ENCODE measurements around the gene CWC27.
"Not testable (repeated sequence)": the region's sequence is repeated elsewhere in the genome, so short reads cannot be mapped to it uniquely, and the experiment has no call there.

Gene CWC27

GRCh38 chr5:64899838-64900237 lies 131.1 kb downstream of the CWC27 start:
- Histone ChIP-seq H3K4me1 (ENCODE audit: control insufficient read depth, insufficient read depth, low read length) (no peaks in the 10 kb centered on the region), H3K4me3 (ENCODE audit: low read depth, low read length) (no peak overlapping the region), H3K36me3 (ENCODE audit: control insufficient read depth in 2 of 2, insufficient read depth in 1 of 2, low read length in 2 of 2) (no peaks in the 10 kb centered on the region), H3K27ac (ENCODE audit: extremely low read depth, low read depth, low read length) (no peak overlapping the region), H3K9me3 (ENCODE audit: control insufficient read depth, insufficient read depth, low read depth, low read length) (0 out of 2 replicates have a peak, but pooled peaks cover 2% of the 10 kb centered on the region)
- POLR2A ChIA-PET: no interaction called here
- CTCF ChIA-PET: no interaction called here
- TF ChIP-seq ZNF449 (tag by site-specific recombination; IDR thresholded peaks at IDR 0.05) (no peak), ZNF548 (tag by site-specific recombination; IDR thresholded peaks at IDR 0.05) (no peak), ZNF76 (tag by site-specific recombination; IDR thresholded peaks at IDR 0.05; ENCODE audit: borderline replicate concordance, low read depth) (no peak), CTCF (tag by site-specific recombination; IDR thresholded peaks at IDR 0.05) (no peak)

GRCh38 chr5:64900618-64901017 lies 131.9 kb downstream of the CWC27 start:
- Histone ChIP-seq H3K4me3 (ENCODE audit: low read depth, low read length) (no peak overlapping the region), H3K36me3 (ENCODE audit: control insufficient read depth in 2 of 2, insufficient read depth in 1 of 2, low read length in 2 of 2) (no peaks in the 10 kb centered on the region), H3K27ac (ENCODE audit: extremely low read depth, low read depth, low read length) (no peak overlapping the region), H3K9me3 (ENCODE audit: control insufficient read depth, insufficient read depth, low read depth, low read length) (0 out of 2 replicates have a peak, but pooled peaks cover 2% of the 10 kb centered on the region), H3K4me1 (ENCODE audit: control insufficient read depth, insufficient read depth, low read length) (no peaks in the 10 kb centered on the region)
- CTCF ChIA-PET: interaction anchor here (0.6 kb wide), 1 partner anchor 15 kb away, joined by 4 read pairs; no protein-coding TSS in a partner anchor
- no peak for TF ChIP-seq ZBTB11 (tag by site-specific recombination; conservative IDR thresholded peaks at IDR 0.05; ENCODE audit: low read depth)
- POLR2A ChIA-PET: no interaction called here

GRCh38 chr5:64907399-64907798 lies 138.7 kb downstream of the CWC27 start:
- CTCF ChIA-PET: interaction anchor here (0.7 kb wide), 1 partner anchor 263 kb away, joined by 3 read pairs; no protein-coding TSS in a partner anchor
- H3K36me3 ChIP-seq (ENCODE audit: control insufficient read depth in 2 of 2, insufficient read depth in 1 of 2, low read length in 2 of 2); H3K4me3 ChIP-seq (ENCODE audit: low read depth, low read length); H3K9me3 ChIP-seq (ENCODE audit: control insufficient read depth, insufficient read depth, low read depth, low read length); H3K27ac ChIP-seq (ENCODE audit: extremely low read depth, low read depth, low read length); POLR2A ChIA-PET; H3K4me1 ChIP-seq (ENCODE audit: control insufficient read depth, insufficient read depth, low read length): not testable (repeated sequence)

- no peaks in the 10 kb centered on the region for H3K9me3 ChIP-seq (ENCODE audit: control insufficient read depth, insufficient read depth, low read depth, low read length)
- no peaks in the 10 kb centered on the region for H3K4me1 ChIP-seq (ENCODE audit: control insufficient read depth, insufficient read depth, low read length)
- no peak overlapping the region for H3K4me3 ChIP-seq (ENCODE audit: low read depth, low read length)
- CTCF ChIA-PET: no interaction called here
- no peaks in the 10 kb centered on the region for H3K36me3 ChIP-seq (ENCODE audit: control insufficient read depth in 2 of 2, insufficient read depth in 1 of 2, low read length in 2 of 2)
- POLR2A ChIA-PET: no interaction called here
- H3K27ac ChIP-seq (ENCODE audit: extremely low read depth, low read depth, low read length): no peak overlapping the region
- TF ChIP-seq GLI2 (tag by site-specific recombination; IDR thresholded peaks at IDR 0.05; ENCODE audit: borderline replicate concordance, low read depth) (no peak), MYNN (tag by site-specific recombination; IDR thresholded peaks at IDR 0.05; ENCODE audit: borderline replicate concordance) (no peak), ZNF626 (tag by site-specific recombination; IDR thresholded peaks at IDR 0.05) (no peak), ZNF121 (tag by site-specific recombination; IDR thresholded peaks at IDR 0.05) (no peak), ZSCAN4 (tag by site-specific recombination; IDR thresholded peaks at IDR 0.05) (no peak), ZNF654 (tag by site-specific recombination; IDR thresholded peaks at IDR 0.05; ENCODE audit: low read depth) (no peak), ZBTB1 (tag by site-specific recombination; IDR thresholded peaks at IDR 0.05) (no peak), ZNF292 (tag by site-specific recombination; IDR thresholded peaks at IDR 0.05; ENCODE audit: borderline replicate concordance, low read depth) (no peak), MEIS1 (CRISPR knock-in tag; IDR thresholded peaks at IDR 0.05; ENCODE audit: borderline replicate concordance) (no peak), PRDM1 (tag by site-specific recombination; IDR thresholded peaks at IDR 0.05) (no peak), ZNF184 (tag by site-specific recombination; IDR thresholded peaks at IDR 0.05) (no peak), REPIN1 (tag by site-specific recombination; IDR thresholded peaks at IDR 0.05; ENCODE audit: low read depth) (no peak), ZNF544 (tag by site-specific recombination; IDR thresholded peaks at IDR 0.05) (no peak)
Measured at GRCh38 chr5:64914396-64914795, 145.7 kb downstream of the CWC27 start.
